HCT116 (cell line): ENCODE results near the gene CD63. TPM values are rescaled to one million over a fixed set of nuclear protein-coding genes. Genes with fewer than 3 reads are reported as not detected.
A peak's percentile ranks its signal among the peaks of the same experiment; 100 is the strongest.

Source experiments
- ATAC-seq: fragments of 200-7000 bp; cut with Tn5 transposase; 2 replicates; pipeline ENCODE4 v1.9.1; 2020; ENCODE audit warnings: mild to moderate bottlenecking, moderate library complexity
- BruUV-seq: library from RNA; stranded (reverse); fragments of 400-500 nt; replicated peaks from 2 replicates; lab custom pipeline; 2021; lab: Mats Ljungman, UMichigan
- CTCF ChIA-PET: fragments of 300-600 bp; sonication (Branson Sonifier 250); formaldehyde crosslinking; loops from one replicate; lab custom pipeline; 2021; ENCODE audit warnings: antibody characterized with exemption; lab: Charles Lee
- POLR2A ChIA-PET: fragments of 300-600, 350-600 bp; sonication (Branson Sonifier 250); formaldehyde crosslinking; loops from one replicate; lab custom pipeline; 2021; ENCODE audit warnings: antibody characterized with exemption; lab: Charles Lee
- RAD21 ChIA-PET, 2 experiments: fragments of 300-600 bp; sonication (Branson Sonifier 250); formaldehyde crosslinking; loops; one replicate each; lab custom pipeline; 2023; ENCODE audit warnings: low total read pairs in 2 of 2; ENCODE audit not compliant: uncharacterized antibody in 2 of 2, unreplicated experiment in 2 of 2, low non-redundant PET in 1 of 2; lab: Charles Lee
- DNase-seq: peaks from one replicate; pipeline ENCODE4 v3.0.0-alpha.2; 2010; ENCODE audit warnings: low read depth, low spot score
- H2AFZ ChIP-seq: fragments of 200-600 bp; shearing (Covaris generic), sonication (generic); 2 replicates; pipeline ENCODE4 v1.6.1; 2017; ENCODE audit warnings: low read depth, mixed run types, mixed read lengths, antibody characterized with exemption, low read length; ENCODE audit not compliant: poor library complexity, severe bottlenecking
- H3K27ac ChIP-seq: 2 replicates; pipeline ENCODE4 v1.5.1; 2012; ENCODE audit warnings: low read depth, low read length
- H3K27me3 ChIP-seq: fragments of 200-600 bp; sonication (generic); 2 replicates; pipeline ENCODE4 v1.6.1; 2016; ENCODE audit warnings: mixed run types, low read length, mixed read lengths; ENCODE audit not compliant: insufficient read depth
- H3K36me3 ChIP-seq, 2 experiments: fragments of 200-500 bp in 1 of 2; fragments of 200-600 bp in 1 of 2; sonication (Bioruptor generic) in 1 of 2; sonication (generic) in 1 of 2; 2 replicates each; pipeline versions ENCODE4 v1.5.1 to v1.6.1; 2014 to 2016; ENCODE audit warnings: low read length in 2 of 2, inconsistent platforms in 1 of 2, mixed read lengths in 1 of 2, mixed run types in 1 of 2; ENCODE audit not compliant: insufficient read depth in 2 of 2, control insufficient read depth in 1 of 2
- H3K4me1 ChIP-seq, 2 experiments: fragments of 200-600 bp in 1 of 2; sonication (generic) in 1 of 2; 2 replicates each; pipeline versions ENCODE4 v1.5.1 to v1.6.1; 2012 to 2017; ENCODE audit warnings: low read length in 2 of 2, inconsistent platforms in 1 of 2, mild to moderate bottlenecking in 1 of 2, mixed read lengths in 1 of 2, mixed run types in 1 of 2, moderate library complexity in 1 of 2; ENCODE audit not compliant: insufficient read depth in 2 of 2, control insufficient read depth in 1 of 2
- H3K4me2 ChIP-seq: fragments of 200-600 bp; sonication (generic); 2 replicates; pipeline ENCODE4 v1.6.1; 2017; ENCODE audit warnings: mixed run types, low read length, mixed read lengths
- H3K4me3 ChIP-seq, 2 experiments: fragments of 200-600 bp in 1 of 2; sonication (generic) in 1 of 2; replicated peaks in 1 of 2; 2 replicates each; pipeline ENCODE4 v1.5.1; 2011 to 2016; ENCODE audit warnings: low read length in 2 of 2, control low read depth in 1 of 2, low read depth in 1 of 2, mild to moderate bottlenecking in 1 of 2, mixed read lengths in 1 of 2, mixed run types in 1 of 2
- H3K79me2 ChIP-seq: fragments of 200-600 bp; sonication (generic); 2 replicates; pipeline ENCODE4 v1.6.1; 2017; ENCODE audit warnings: mild to moderate bottlenecking, mixed run types, low read length, moderate library complexity, mixed read lengths; ENCODE audit not compliant: insufficient read depth
- H3K9ac ChIP-seq: fragments of 200-600 bp; sonication (generic); 2 replicates; pipeline ENCODE4 v1.6.1; 2016; ENCODE audit warnings: low read length, mixed read lengths
- H3K9me2 ChIP-seq: fragments of 200-600 bp; sonication (generic), shearing (Covaris generic); 2 replicates; pipeline ENCODE4 v1.6.1; 2017; ENCODE audit warnings: mixed run types, mild to moderate bottlenecking, moderate library complexity; ENCODE audit not compliant: insufficient read depth
- H3K9me3 ChIP-seq, 2 experiments: fragments of 200-500 bp in 1 of 2; fragments of 200-600 bp in 1 of 2; sonication (Bioruptor generic) in 1 of 2; sonication (generic) in 1 of 2; 2 replicates each; pipeline ENCODE4 v1.6.1; 2014 to 2017; ENCODE audit warnings: low read length in 2 of 2, mixed read lengths in 2 of 2, inconsistent platforms in 1 of 2, low read depth in 1 of 2, mild to moderate bottlenecking in 1 of 2, mixed run types in 1 of 2, moderate library complexity in 1 of 2; ENCODE audit not compliant: control insufficient read depth in 1 of 2, insufficient read depth in 1 of 2
- H4K20me1 ChIP-seq: fragments of 200-600 bp; sonication (generic), shearing (Covaris generic); 2 replicates; pipeline ENCODE4 v1.6.1; 2017; ENCODE audit warnings: mixed run types, mild to moderate bottlenecking, moderate library complexity; ENCODE audit not compliant: insufficient read depth
- CEBPB ChIP-seq: IDR thresholded peaks from 2 replicates; pipeline ENCODE4 v1.6.1; 2012; ENCODE audit warnings: low read depth
- CTCF ChIP-seq, 3 experiments: fragments of 200-600 bp in 1 of 3; sonication (generic) in 1 of 3; IDR thresholded peaks in 2 of 3; conservative IDR thresholded peaks in 1 of 3; 2 replicates each; pipeline ENCODE4 v1.5.1; 2012 to 2017; ENCODE audit warnings: low read depth in 2 of 3, low read length in 2 of 3, antibody characterized with exemption in 1 of 3, borderline replicate concordance in 1 of 3, control low read depth in 1 of 3, mild to moderate bottlenecking in 1 of 3, mixed read lengths in 1 of 3, mixed run types in 1 of 3, moderate library complexity in 1 of 3; ENCODE audit not compliant: insufficient read depth in 1 of 3
- EGR1 ChIP-seq: IDR thresholded peaks from 2 replicates; pipeline ENCODE4 v1.6.1; 2012; ENCODE audit warnings: low read depth
- ELF1 ChIP-seq: IDR thresholded peaks from 2 replicates; pipeline ENCODE4 v1.6.1; 2012; ENCODE audit warnings: low read depth, borderline replicate concordance
- EZH2 ChIP-seq: fragments of 200-600 bp; sonication (generic); IDR thresholded peaks from 2 replicates; pipeline ENCODE4 v1.6.1; 2017; ENCODE audit warnings: antibody characterized with exemption, mixed run types
- EZH2phosphoT487 ChIP-seq: fragments of 200-600 bp; IDR thresholded peaks from 2 replicates; pipeline ENCODE4 v1.6.1; 2018; ENCODE audit warnings: antibody characterized with exemption, borderline replicate concordance
- FOSL1 ChIP-seq: IDR thresholded peaks from 2 replicates; pipeline ENCODE4 v1.6.1; 2012; ENCODE audit warnings: low read depth
- MAX ChIP-seq: IDR thresholded peaks from 2 replicates; pipeline ENCODE4 v1.6.1; 2012
- POLR2AphosphoS5 ChIP-seq: IDR thresholded peaks from 2 replicates; pipeline ENCODE4 v1.6.1; 2011; ENCODE audit warnings: mild to moderate bottlenecking, low read depth, low read length, moderate library complexity
- RAD21 ChIP-seq: IDR thresholded peaks from 2 replicates; pipeline ENCODE4 v1.6.1; 2012; ENCODE audit warnings: low read depth, mild to moderate bottlenecking
- SIN3A ChIP-seq: IDR thresholded peaks from 2 replicates; pipeline ENCODE4 v1.6.1; 2012; ENCODE audit warnings: low read depth
- SRF ChIP-seq: IDR thresholded peaks from 2 replicates; pipeline ENCODE4 v1.6.1; 2012; ENCODE audit warnings: low read depth
- TCF7L2 ChIP-seq: IDR thresholded peaks from 2 replicates; pipeline ENCODE4 v1.7.0; 2011; ENCODE audit warnings: borderline replicate concordance, inconsistent platforms; ENCODE audit not compliant: insufficient read depth, insufficient read length; ENCODE audit errors: extremely low read depth
- YY1 ChIP-seq: IDR thresholded peaks from 2 replicates; pipeline ENCODE4 v1.6.1; 2011; ENCODE audit warnings: low read length, low read depth, moderate library complexity, mild to moderate bottlenecking; ENCODE audit not compliant: insufficient replicate concordance; ENCODE audit errors: extremely low read depth
- ZFX ChIP-seq: fragments of 450-650 bp; IDR thresholded peaks from 2 replicates; pipeline ENCODE4 v1.6.1; 2017
- ZNF274 ChIP-seq: fragments of 200-500 bp; sonication (Bioruptor generic); IDR thresholded peaks from 2 replicates; pipeline ENCODE4 v1.6.1; 2014; ENCODE audit warnings: mild to moderate bottlenecking, low read depth, low read length, inconsistent platforms
- intact Hi-C: fragments of 100-400 bp; cut with micrococcal nuclease; formaldehyde crosslinking; loops from 2 replicates; pipeline ENCODE4 v1.10.0; 2022
- total RNA-seq: library from RNA; stranded (reverse); gene quantifications from one replicate; pipeline ENCODE4 v1.2.1, GENCODE V29; 2021; ENCODE audit not compliant: unreplicated experiment

The CD63 gene
- total RNA-seq, 1 experiment from 2014 or later = 355 TPM

- intact Hi-C loops = no loop called here
- Histone ChIP-seq H3K4me2 (no peak overlapping the region), H3K9me3 (no peaks in the 10 kb centered on the region), H3K9me2 (no peaks in the 10 kb centered on the region), H3K4me1 (peaks cover 9 to 27% of the 10 kb centered on the region in 2 experiments), H3K27ac (no peak overlapping the region), H3K4me3 (no peak overlapping the region), H3K79me2 (0 out of 2 replicates have a peak, but pooled peaks cover 5% of the 10 kb centered on the region), H2AFZ (no peak overlapping the region), H3K9ac (no peak overlapping the region), H3K36me3 (no peaks in the 10 kb centered on the region), H3K27me3 (no peaks in the 10 kb centered on the region), H4K20me1 (no peaks in the 10 kb centered on the region)
- ATAC-seq (no peak), DNase-seq (no peak)
- ChIA-PET POLR2A (no interaction called here), CTCF (interaction anchor here (2.9 to 3.1 kb wide), 2 partner anchors 22 to 37 kb away, joined by 19 to 21 read pairs; partner anchors contain the start of gene RDH5), RAD21 (no interaction called here)
- TF ChIP-seq EZH2 = no peak
- no peak for TF ChIP-seq ZNF274
- TF ChIP-seq POLR2AphosphoS5 = no peak
- no peak for TF ChIP-seq CEBPB
- BruUV-seq = no TSS peak
Observed at GRCh38 chr12:55683676-55684075, 45.1 kb downstream of the CD63 start.

GRCh38 chr12:55682087-55682796 is 46.6 kb downstream of the CD63 start:
- peak; percentile 36 for ATAC-seq
- BruUV-seq = no TSS peak
- no peak for TF ChIP-seq TCF7L2
- no peak for TF ChIP-seq YY1
- no peak for TF ChIP-seq ZFX
- no peak for TF ChIP-seq MAX
- TF ChIP-seq ZNF274 = no peak
- TF ChIP-seq FOSL1 = no peak
- no peak for TF ChIP-seq EGR1
- TF ChIP-seq SIN3A = no peak
- no peak for TF ChIP-seq RAD21
- no peak for TF ChIP-seq EZH2phosphoT487
- TF ChIP-seq CTCF (IDR thresholded peaks at IDR 0.05 in 2 of 3, conservative IDR thresholded peaks at IDR 0.05 in 1 of 3; ENCODE audit: borderline replicate concordance in 1 of 3, insufficient read depth in 1 of 3, low read depth in 2 of 3, low read length in 2 of 3) = no peak
- no peak for TF ChIP-seq SRF
- no peak for TF ChIP-seq POLR2AphosphoS5
- TF ChIP-seq ELF1 = no peak

More at GRCh38 chr12:55682087-55682796, 46.6 kb downstream of the CD63 start:
- CTCF ChIA-PET = interaction anchor here (0.9 to 3.1 kb wide), 12 partner anchors 13 to 56 kb away, joined by 3 to 21 read pairs (median 7); partner anchors contain the start of genes BLOC1S1, CD63 and RDH5
- H3K79me2 ChIP-seq = 0 out of 2 replicates have a peak, but pooled peaks cover 5% of the 10 kb centered on the region
- no peaks in the 10 kb centered on the region for H4K20me1 ChIP-seq
- no peaks in the 10 kb centered on the region for H3K9me2 ChIP-seq
- RAD21 ChIA-PET = interaction anchor here (1.0 to 1.3 kb wide), 4 partner anchors 36 to 56 kb away, joined by 3 to 10 read pairs (median 4); no protein-coding TSS in a partner anchor
- intact Hi-C loops = no loop called here
- H3K4me1 ChIP-seq = peaks cover 9 to 27% of the 10 kb centered on the region in 2 experiments
- H3K9ac ChIP-seq = peak overlapping the region; percentile 72
- POLR2A ChIA-PET = interaction anchor here (0.6 to 1.4 kb wide), 5 partner anchors 13 to 314 kb away, joined by 3 to 5 read pairs (median 4); partner anchors contain the start of gene CD63
- H2AFZ ChIP-seq = peak overlapping the region; percentile 75
- H3K27me3 ChIP-seq = no peaks in the 10 kb centered on the region
- H3K4me3 ChIP-seq = peak overlapping the region; percentile 77 to 78
- H3K9me3 ChIP-seq = no peaks in the 10 kb centered on the region
- H3K36me3 ChIP-seq = no peaks in the 10 kb centered on the region
- H3K27ac ChIP-seq = peak overlapping the region; percentile 77
- DNase-seq = no peak
- peak overlapping the region; percentile 93 for H3K4me2 ChIP-seq
